ENCODE measurements around the gene CXCL9.
"Not testable (repeated sequence)": the region's sequence is repeated elsewhere in the genome, so short reads cannot be mapped to it uniquely, and the experiment has no call there.

CXCL9 gene

DNA sequence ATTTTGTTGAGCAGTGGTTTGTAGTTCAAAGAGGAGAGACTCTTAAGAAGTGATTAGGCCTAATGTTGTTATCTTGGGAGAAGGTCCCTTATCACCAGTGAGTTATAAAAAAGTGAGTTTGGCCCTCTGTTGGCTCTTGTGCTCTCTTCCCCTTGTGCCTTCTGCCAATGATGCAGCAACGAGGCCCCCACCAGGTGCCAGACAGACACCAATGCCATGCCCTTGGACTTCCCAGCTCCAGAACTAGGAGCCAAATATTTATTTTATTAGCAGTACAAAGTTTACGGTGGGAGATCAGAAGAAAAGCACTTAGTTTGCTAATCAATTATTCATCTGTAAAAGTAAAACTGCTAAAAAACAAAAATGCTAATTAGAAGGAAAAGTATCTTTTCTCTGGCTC, 43.8 kb downstream of the CXCL9 start:
- Histone ChIP-seq H3K4me2 (ENCODE audit: low read depth, low read length) (no peak overlapping the region), H3K4me1 (ENCODE audit: low read length) (no peaks in the 10 kb centered on the region), H3F3A (ENCODE audit: insufficient read depth, low read length) (no peaks in the 10 kb centered on the region), H2AFZ (ENCODE audit: low read length) (no peak overlapping the region), H3K9ac (ENCODE audit: low read length) (no peak overlapping the region), H3K9me2 (replicated peaks; ENCODE audit: insufficient read depth, low read length) (no peaks in the 10 kb centered on the region), H3K27ac (ENCODE audit: low read length) (no peak overlapping the region), H3K36me3 (replicated peaks; ENCODE audit: insufficient read depth, low read length) (peaks cover 15% of the 10 kb centered on the region), H3K4me3 (ENCODE audit: low read length) (no peak overlapping the region), H3K27me3 (replicated peaks; ENCODE audit: insufficient read depth, low read length) (no peaks in the 10 kb centered on the region), H4K20me1 (ENCODE audit: insufficient read depth, low read length) (no peaks in the 10 kb centered on the region), H3K9me3 (replicated peaks; ENCODE audit: insufficient read depth, low read length) (no peaks in the 10 kb centered on the region), H3K79me2 (ENCODE audit: low read length) (no peaks in the 10 kb centered on the region)
- no peak for DNase-seq
- TF ChIP-seq EZH2 (optimal IDR thresholded peaks at IDR 0.05; ENCODE audit: low read depth, low read length): no peak
- TF ChIP-seq EZH2phosphoT487 (IDR thresholded peaks at IDR 0.05; ENCODE audit: low read length): no peak
- TF ChIP-seq, protein P1, sequence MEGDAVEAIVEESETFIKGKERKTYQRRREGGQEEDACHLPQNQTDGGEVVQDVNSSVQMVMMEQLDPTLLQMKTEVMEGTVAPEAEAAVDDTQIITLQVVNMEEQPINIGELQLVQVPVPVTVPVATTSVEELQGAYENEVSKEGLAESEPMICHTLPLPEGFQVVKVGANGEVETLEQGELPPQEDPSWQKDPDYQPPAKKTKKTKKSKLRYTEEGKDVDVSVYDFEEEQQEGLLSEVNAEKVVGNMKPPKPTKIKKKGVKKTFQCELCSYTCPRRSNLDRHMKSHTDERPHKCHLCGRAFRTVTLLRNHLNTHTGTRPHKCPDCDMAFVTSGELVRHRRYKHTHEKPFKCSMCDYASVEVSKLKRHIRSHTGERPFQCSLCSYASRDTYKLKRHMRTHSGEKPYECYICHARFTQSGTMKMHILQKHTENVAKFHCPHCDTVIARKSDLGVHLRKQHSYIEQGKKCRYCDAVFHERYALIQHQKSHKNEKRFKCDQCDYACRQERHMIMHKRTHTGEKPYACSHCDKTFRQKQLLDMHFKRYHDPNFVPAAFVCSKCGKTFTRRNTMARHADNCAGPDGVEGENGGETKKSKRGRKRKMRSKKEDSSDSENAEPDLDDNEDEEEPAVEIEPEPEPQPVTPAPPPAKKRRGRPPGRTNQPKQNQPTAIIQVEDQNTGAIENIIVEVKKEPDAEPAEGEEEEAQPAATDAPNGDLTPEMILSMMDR (IDR thresholded peaks at IDR 0.05; ENCODE audit: low read length): no peak

DNA sequence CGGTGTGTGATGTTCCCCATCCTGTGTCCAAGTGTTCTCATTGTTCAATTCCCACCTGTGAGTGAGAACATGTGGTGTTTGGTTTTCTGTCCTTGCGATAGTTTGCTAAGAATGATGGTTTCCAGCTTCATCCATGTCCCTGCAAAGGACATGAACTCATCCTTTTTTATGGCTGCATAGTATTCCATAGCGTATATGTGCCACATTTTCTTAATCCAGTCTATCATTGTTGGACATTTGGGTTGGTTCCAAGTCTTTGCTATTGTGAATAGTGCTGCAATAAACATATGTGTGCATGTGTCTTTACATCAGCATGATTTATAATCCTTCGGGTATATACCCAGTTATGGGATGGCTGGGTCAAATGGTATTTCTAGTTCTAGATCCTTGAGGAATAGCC, 45.2 kb downstream of the CXCL9 start:
- H3K27ac ChIP-seq (ENCODE audit: low read length); H3K4me2 ChIP-seq (ENCODE audit: low read depth, low read length); H3K27me3 ChIP-seq (replicated peaks; ENCODE audit: insufficient read depth, low read length); H3K4me3 ChIP-seq (ENCODE audit: low read length); H3K79me2 ChIP-seq (ENCODE audit: low read length); DNase-seq; H3F3A ChIP-seq (ENCODE audit: insufficient read depth, low read length); H3K9ac ChIP-seq (ENCODE audit: low read length); H4K20me1 ChIP-seq (ENCODE audit: insufficient read depth, low read length); H3K9me2 ChIP-seq (replicated peaks; ENCODE audit: insufficient read depth, low read length); H3K4me1 ChIP-seq (ENCODE audit: low read length); H3K9me3 ChIP-seq (replicated peaks; ENCODE audit: insufficient read depth, low read length); H2AFZ ChIP-seq (ENCODE audit: low read length): not testable (repeated sequence)
- peaks cover 13% of the 10 kb centered on the region for H3K36me3 ChIP-seq (replicated peaks; ENCODE audit: insufficient read depth, low read length)

DNA sequence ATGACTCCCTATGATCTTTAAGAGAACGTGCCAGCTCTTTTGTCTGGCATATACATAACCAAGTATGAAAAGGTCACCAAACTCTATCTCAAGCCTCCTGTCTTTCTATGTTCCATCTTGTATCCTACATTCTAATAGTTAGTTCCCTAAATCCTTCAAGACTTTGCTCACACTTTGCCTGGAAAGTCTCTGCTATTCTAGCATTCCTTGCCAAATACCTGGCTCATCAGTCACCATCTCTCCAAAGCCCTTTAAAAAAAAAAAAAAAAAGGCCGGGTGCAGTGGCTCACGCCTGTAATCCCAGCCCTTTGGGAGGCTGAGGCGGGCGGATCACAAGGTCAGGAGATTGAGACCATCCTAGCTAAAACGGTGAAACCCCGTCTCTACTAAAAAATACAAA, 48.8 kb downstream of the CXCL9 start:
- not testable (repeated sequence) for H3K9me3 ChIP-seq (replicated peaks; ENCODE audit: insufficient read depth, low read length); DNase-seq; H3K4me3 ChIP-seq (ENCODE audit: low read length); H4K20me1 ChIP-seq (ENCODE audit: insufficient read depth, low read length); H3K4me1 ChIP-seq (ENCODE audit: low read length); H3K9me2 ChIP-seq (replicated peaks; ENCODE audit: insufficient read depth, low read length); H3K4me2 ChIP-seq (ENCODE audit: low read depth, low read length); H3K9ac ChIP-seq (ENCODE audit: low read length); H3K79me2 ChIP-seq (ENCODE audit: low read length); H3K27me3 ChIP-seq (replicated peaks; ENCODE audit: insufficient read depth, low read length); H3K27ac ChIP-seq (ENCODE audit: low read length); H2AFZ ChIP-seq (ENCODE audit: low read length); H3F3A ChIP-seq (ENCODE audit: insufficient read depth, low read length)
- peaks cover 10% of the 10 kb centered on the region for H3K36me3 ChIP-seq (replicated peaks; ENCODE audit: insufficient read depth, low read length)

DNA sequence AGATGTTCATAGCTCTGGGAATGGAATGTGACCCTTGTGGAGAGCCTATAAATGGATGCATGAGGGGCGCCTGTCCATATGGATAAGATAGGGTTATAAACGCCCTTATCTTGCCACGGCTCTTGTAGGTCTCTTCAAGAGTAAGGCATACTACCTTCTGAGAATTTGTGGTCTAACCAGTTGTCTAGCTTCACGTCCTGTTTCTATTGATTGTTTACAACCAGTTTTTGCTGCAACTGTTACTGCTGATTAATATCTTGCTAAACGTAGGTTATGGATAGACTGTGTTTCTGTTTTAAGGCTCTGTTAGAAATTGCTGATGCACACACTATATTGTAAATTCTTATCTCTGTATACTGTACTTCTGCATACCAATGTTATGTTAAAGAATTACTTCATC, 52.5 kb downstream of the CXCL9 start:
- not testable (repeated sequence) for H3K4me1 ChIP-seq (ENCODE audit: low read length); H3K4me2 ChIP-seq (ENCODE audit: low read depth, low read length); H4K20me1 ChIP-seq (ENCODE audit: insufficient read depth, low read length); H3K27me3 ChIP-seq (replicated peaks; ENCODE audit: insufficient read depth, low read length); H3K4me3 ChIP-seq (ENCODE audit: low read length); H3F3A ChIP-seq (ENCODE audit: insufficient read depth, low read length); DNase-seq; H3K27ac ChIP-seq (ENCODE audit: low read length); H2AFZ ChIP-seq (ENCODE audit: low read length); H3K9ac ChIP-seq (ENCODE audit: low read length); H3K9me2 ChIP-seq (replicated peaks; ENCODE audit: insufficient read depth, low read length); H3K9me3 ChIP-seq (replicated peaks; ENCODE audit: insufficient read depth, low read length); H3K79me2 ChIP-seq (ENCODE audit: low read length)
- peaks cover 14% of the 10 kb centered on the region for H3K36me3 ChIP-seq (replicated peaks; ENCODE audit: insufficient read depth, low read length)

DNA sequence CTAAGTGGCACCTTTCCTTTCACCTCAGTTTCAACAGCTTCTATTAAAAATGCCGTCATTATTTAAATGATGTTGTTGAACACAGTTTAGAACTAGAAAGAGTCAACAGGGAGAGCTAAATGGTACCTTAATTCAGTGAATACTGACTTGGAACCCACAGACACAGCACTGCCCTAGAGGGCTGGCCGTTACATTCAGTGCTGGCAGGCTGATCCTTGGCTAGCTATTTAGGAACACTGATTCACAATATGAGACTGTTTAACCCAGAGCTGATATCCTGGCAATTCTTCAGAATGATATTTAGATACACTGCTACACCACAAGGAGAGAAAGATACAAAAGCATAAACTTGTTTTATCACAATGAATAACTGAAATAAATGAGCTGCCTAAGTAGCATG, 53.8 kb downstream of the CXCL9 start:
- H4K20me1 ChIP-seq (ENCODE audit: insufficient read depth, low read length): no peaks in the 10 kb centered on the region
- no peak for TF ChIP-seq EZH2phosphoT487 (IDR thresholded peaks at IDR 0.05; ENCODE audit: low read length)
- TF ChIP-seq, protein P1 (IDR thresholded peaks at IDR 0.05; ENCODE audit: low read length): no peak
- TF ChIP-seq EZH2 (optimal IDR thresholded peaks at IDR 0.05; ENCODE audit: low read depth, low read length): no peak
- no peak for DNase-seq

More for the DNA sequence above, 53.8 kb downstream of the CXCL9 start:
- Histone ChIP-seq H3K9me3 (replicated peaks; ENCODE audit: insufficient read depth, low read length) (no peaks in the 10 kb centered on the region), H2AFZ (ENCODE audit: low read length) (no peak overlapping the region), H3K4me2 (ENCODE audit: low read depth, low read length) (no peak overlapping the region), H3K27me3 (replicated peaks; ENCODE audit: insufficient read depth, low read length) (no peaks in the 10 kb centered on the region), H3K4me1 (ENCODE audit: low read length) (no peaks in the 10 kb centered on the region), H3K9me2 (replicated peaks; ENCODE audit: insufficient read depth, low read length) (no peaks in the 10 kb centered on the region), H3K79me2 (ENCODE audit: low read length) (no peaks in the 10 kb centered on the region), H3K36me3 (replicated peaks; ENCODE audit: insufficient read depth, low read length) (peaks cover 18% of the 10 kb centered on the region), H3K4me3 (ENCODE audit: low read length) (no peak overlapping the region), H3K9ac (ENCODE audit: low read length) (no peak overlapping the region), H3K27ac (ENCODE audit: low read length) (no peak overlapping the region), H3F3A (ENCODE audit: insufficient read depth, low read length) (no peaks in the 10 kb centered on the region)

Measured in MM.1S (cell line).